Activated naive CD4-positive, alpha-beta T cell treated with anti-CD3 and anti-CD28 coated beads, Interleukin-2, amount 50 U/mL, for 24 hours (primary cell): ENCODE measurements around the gene ERVK3-1.
"Not testable (repeated sequence)": the region's sequence is repeated elsewhere in the genome, so short reads cannot be mapped to it uniquely, and the experiment has no call there.

Source experiments
- H3K27ac Mint-ChIP-seq: one replicate; pipeline ENCODE4 v1.8.0; 2021; ENCODE audit warnings: mild to moderate bottlenecking, mixed read lengths
- H3K27me3 Mint-ChIP-seq: one replicate; pipeline ENCODE4 v1.8.0; 2021; ENCODE audit warnings: mixed read lengths
- H3K36me3 Mint-ChIP-seq: one replicate; pipeline ENCODE4 v1.8.0; 2021; ENCODE audit warnings: mixed read lengths
- H3K4me1 Mint-ChIP-seq: one replicate; pipeline ENCODE4 v1.8.0; 2021; ENCODE audit warnings: mixed read lengths
- H3K4me3 Mint-ChIP-seq: one replicate; pipeline ENCODE4 v1.8.0; 2021; ENCODE audit warnings: mild to moderate bottlenecking, mixed read lengths
- H3K9me3 Mint-ChIP-seq: one replicate; pipeline ENCODE4 v1.8.0; 2021; ENCODE audit warnings: mixed read lengths

Gene ERVK3-1

GRCh38 chr19:58284199-58284598 lies 21.0 kb upstream of the ERVK3-1 start:
- Mint-ChIP-seq H3K27ac (no peak overlapping the region), H3K4me1 (peaks cover 34% of the 10 kb centered on the region), H3K27me3 (no peaks in the 10 kb centered on the region), H3K4me3 (no peak overlapping the region), H3K36me3 (peaks cover 39% of the 10 kb centered on the region), H3K9me3 (no peaks in the 10 kb centered on the region)

GRCh38 chr19:58291943-58292342 lies 13.2 kb upstream of the ERVK3-1 start:
- Mint-ChIP-seq H3K9me3 (peaks cover 9% of the 10 kb centered on the region), H3K4me3 (no peak overlapping the region), H3K27ac (no peak overlapping the region), H3K27me3 (no peaks in the 10 kb centered on the region), H3K4me1 (no peaks in the 10 kb centered on the region), H3K36me3 (peaks cover 67% of the 10 kb centered on the region)

- no peak overlapping the region for H3K27ac Mint-ChIP-seq
- H3K4me3 Mint-ChIP-seq = no peak overlapping the region
- peaks cover 56% of the 10 kb centered on the region for H3K36me3 Mint-ChIP-seq
- H3K4me1 Mint-ChIP-seq = no peaks in the 10 kb centered on the region
- peaks cover 9% of the 10 kb centered on the region for H3K9me3 Mint-ChIP-seq
- H3K27me3 Mint-ChIP-seq = no peaks in the 10 kb centered on the region
These were observed 10.3 kb upstream of the ERVK3-1 start for GRCh38 chr19:58294743-58295374.

GRCh38 chr19:58296104-58296503 lies 9.1 kb upstream of the ERVK3-1 start:
- Mint-ChIP-seq H3K27ac (no peak overlapping the region), H3K9me3 (peaks cover 9% of the 10 kb centered on the region), H3K36me3 (peaks cover 61% of the 10 kb centered on the region), H3K27me3 (no peaks in the 10 kb centered on the region), H3K4me1 (no peaks in the 10 kb centered on the region), H3K4me3 (no peak overlapping the region)

- no peaks in the 10 kb centered on the region for H3K9me3 Mint-ChIP-seq
- peaks cover 37% of the 10 kb centered on the region for H3K36me3 Mint-ChIP-seq
- peaks cover 15% of the 10 kb centered on the region for H3K4me1 Mint-ChIP-seq
- H3K4me3 Mint-ChIP-seq = no peak overlapping the region
- H3K27ac Mint-ChIP-seq = no peak overlapping the region
- no peaks in the 10 kb centered on the region for H3K27me3 Mint-ChIP-seq
These were observed 4.6 kb upstream of the ERVK3-1 start for GRCh38 chr19:58300620-58301019.

GRCh38 chr19:58304255-58304654 lies 922 bp upstream of the ERVK3-1 start:
- Mint-ChIP-seq H3K36me3 (peaks cover 48% of the 10 kb centered on the region), H3K27ac (peak overlapping the region; percentile 100), H3K4me1 (peaks cover 48% of the 10 kb centered on the region), H3K27me3 (no peaks in the 10 kb centered on the region), H3K4me3 (peak overlapping the region; percentile 100), H3K9me3 (no peaks in the 10 kb centered on the region)

- H3K27ac Mint-ChIP-seq = peak overlapping the region; percentile 100
These were observed 471 bp upstream of the ERVK3-1 start for GRCh38 chr19:58304748-58305064.

GRCh38 chr19:58305932-58306323 lies 751 bp downstream of the ERVK3-1 start:
- Mint-ChIP-seq H3K4me1 (peaks cover 53% of the 10 kb centered on the region), H3K27ac (peak overlapping the region; percentile 62), H3K36me3 (peaks cover 47% of the 10 kb centered on the region), H3K9me3 (no peaks in the 10 kb centered on the region), H3K27me3 (no peaks in the 10 kb centered on the region), H3K4me3 (peak overlapping the region; percentile 100)

More at GRCh38 chr19:58304748-58305064, 471 bp upstream of the ERVK3-1 start:
- Mint-ChIP-seq H3K9me3 (no peaks in the 10 kb centered on the region), H3K4me3 (peak overlapping the region; percentile 100), H3K4me1 (peaks cover 53% of the 10 kb centered on the region), H3K27me3 (no peaks in the 10 kb centered on the region), H3K36me3 (peaks cover 50% of the 10 kb centered on the region)

GRCh38 chr19:58307736-58308135 lies 2.6 kb downstream of the ERVK3-1 start:
- Mint-ChIP-seq H3K36me3 (peaks cover 50% of the 10 kb centered on the region), H3K27me3 (no peaks in the 10 kb centered on the region), H3K4me3 (peak overlapping the region; percentile 36), H3K27ac (no peak overlapping the region), H3K4me1 (peaks cover 56% of the 10 kb centered on the region), H3K9me3 (no peaks in the 10 kb centered on the region)

GRCh38 chr19:58310685-58311084 lies 5.5 kb downstream of the ERVK3-1 start:
- H3K4me3 Mint-ChIP-seq, H3K27ac Mint-ChIP-seq, H3K27me3 Mint-ChIP-seq, H3K9me3 Mint-ChIP-seq: not testable (repeated sequence)
- Mint-ChIP-seq H3K4me1 (peaks cover 41% of the 10 kb centered on the region), H3K36me3 (peaks cover 56% of the 10 kb centered on the region)

GRCh38 chr19:58311345-58311865 lies 6.2 kb downstream of the ERVK3-1 start:
- Mint-ChIP-seq H3K27me3 (no peaks in the 10 kb centered on the region), H3K4me1 (peaks cover 35% of the 10 kb centered on the region), H3K27ac (no peak overlapping the region), H3K9me3 (no peaks in the 10 kb centered on the region), H3K36me3 (peaks cover 54% of the 10 kb centered on the region), H3K4me3 (no peak overlapping the region)

- H3K36me3 Mint-ChIP-seq = peaks cover 27% of the 10 kb centered on the region
- no peaks in the 10 kb centered on the region for H3K27me3 Mint-ChIP-seq
- peaks cover 3% of the 10 kb centered on the region for H3K4me1 Mint-ChIP-seq
- no peaks in the 10 kb centered on the region for H3K9me3 Mint-ChIP-seq
- no peak overlapping the region for H3K4me3 Mint-ChIP-seq
- no peak overlapping the region for H3K27ac Mint-ChIP-seq
These were observed 10.4 kb downstream of the ERVK3-1 start for GRCh38 chr19:58315580-58315979.

GRCh38 chr19:58317476-58318072 lies 12.4 kb downstream of the ERVK3-1 start:
- Mint-ChIP-seq H3K27me3 (no peaks in the 10 kb centered on the region), H3K36me3 (peaks cover 15% of the 10 kb centered on the region), H3K4me3 (no peak overlapping the region), H3K27ac (no peak overlapping the region), H3K4me1 (no peaks in the 10 kb centered on the region), H3K9me3 (no peaks in the 10 kb centered on the region)

- H3K27me3 Mint-ChIP-seq = no peaks in the 10 kb centered on the region
- no peaks in the 10 kb centered on the region for H3K9me3 Mint-ChIP-seq
- H3K27ac Mint-ChIP-seq = no peak overlapping the region
- peaks cover 13% of the 10 kb centered on the region for H3K36me3 Mint-ChIP-seq
- no peak overlapping the region for H3K4me3 Mint-ChIP-seq
- no peaks in the 10 kb centered on the region for H3K4me1 Mint-ChIP-seq
These were observed 13.1 kb downstream of the ERVK3-1 start for GRCh38 chr19:58318297-58318696.

GRCh38 chr19:58319241-58319640 lies 14.1 kb downstream of the ERVK3-1 start:
- Mint-ChIP-seq H3K27ac (no peak overlapping the region), H3K4me3 (no peak overlapping the region), H3K36me3 (peaks cover 10% of the 10 kb centered on the region), H3K9me3 (no peaks in the 10 kb centered on the region), H3K4me1 (no peaks in the 10 kb centered on the region), H3K27me3 (no peaks in the 10 kb centered on the region)

GRCh38 chr19:58325311-58326022 lies 20.3 kb downstream of the ERVK3-1 start:
- no peak overlapping the region for H3K27ac Mint-ChIP-seq
- H3K36me3 Mint-ChIP-seq = peaks cover 4% of the 10 kb centered on the region
- no peaks in the 10 kb centered on the region for H3K27me3 Mint-ChIP-seq
- no peak overlapping the region for H3K4me3 Mint-ChIP-seq
- H3K4me1 Mint-ChIP-seq = no peaks in the 10 kb centered on the region
- no peaks in the 10 kb centered on the region for H3K9me3 Mint-ChIP-seq
